GM19467 (cell line): ENCODE data around the gene FADS2.
A peak's percentile ranks its signal among the peaks of the same experiment; 100 is the strongest.
"Not testable (repeated sequence)": the region's sequence is repeated elsewhere in the genome, so short reads cannot be mapped to it uniquely, and the experiment has no call there.

Experiments used
- ATAC-seq: cut with Tn5 transposase; IDR thresholded peaks from one replicate; pipeline ENCODE4 v1.9.1; 2021; ENCODE audit warnings: mild to moderate bottlenecking, moderate library complexity; ENCODE audit not compliant: unreplicated experiment

The FADS2 gene

DNA sequence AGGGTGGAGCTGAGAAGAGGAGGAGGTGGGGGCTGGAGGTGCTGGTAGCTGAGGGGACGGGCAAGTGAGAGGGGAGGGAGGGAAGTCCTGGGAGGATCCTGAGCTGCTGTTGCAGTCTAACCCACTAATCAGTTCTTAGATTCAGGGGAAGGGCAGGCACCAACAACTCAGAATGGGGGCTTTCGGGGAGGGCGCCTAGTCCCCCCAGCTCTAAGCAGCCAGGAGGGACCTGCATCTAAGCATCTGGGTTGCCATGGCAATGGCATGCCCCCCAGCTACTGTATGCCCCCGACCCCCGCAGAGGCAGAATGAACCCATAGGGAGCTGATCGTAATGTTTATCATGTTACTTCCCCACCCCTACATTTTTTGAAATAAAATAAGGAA, 38.9 kb downstream of the FADS2 start:
- ATAC-seq, result no peak

DNA sequence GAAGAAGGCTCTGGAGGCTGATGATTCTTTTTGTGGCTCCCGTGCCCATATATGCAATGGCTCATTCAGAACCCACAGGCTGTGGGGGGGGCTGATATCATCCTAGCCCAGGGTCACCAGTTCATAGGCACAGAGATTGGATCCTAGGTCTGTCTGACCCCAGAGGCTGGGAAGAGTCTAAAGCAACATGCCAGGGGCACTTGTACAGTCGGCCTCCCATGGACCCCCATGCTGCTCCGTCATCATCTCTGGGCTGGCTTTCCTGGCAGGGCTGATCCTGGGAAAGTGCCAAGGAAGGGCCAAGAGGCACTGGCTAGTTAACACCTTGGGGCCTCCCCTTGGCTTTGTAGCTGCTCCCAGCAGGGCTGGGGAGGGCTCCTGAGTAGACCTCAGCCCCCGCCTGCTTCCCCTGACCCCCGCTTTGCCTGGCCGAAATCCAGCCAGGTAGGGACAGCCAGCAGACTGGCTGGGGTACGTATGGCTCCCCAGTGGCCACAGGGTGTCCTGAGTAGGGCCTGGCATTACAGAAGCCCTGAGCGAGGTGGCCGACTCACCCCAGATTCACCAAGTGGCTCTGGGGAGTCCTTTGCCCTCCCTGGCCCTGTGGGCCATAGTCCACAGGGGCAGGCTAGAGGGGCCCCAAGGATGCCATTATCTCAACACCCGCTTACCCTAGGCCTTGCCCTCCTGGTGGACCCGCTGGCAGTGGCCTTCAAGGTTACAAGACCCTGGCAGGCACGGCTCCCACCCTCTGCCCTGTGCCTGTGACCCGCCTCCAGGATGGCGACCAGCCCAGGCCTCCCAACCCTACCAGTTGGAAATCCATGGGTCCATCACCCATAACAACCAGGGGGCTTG, 40.7 kb downstream of the FADS2 start:
- ATAC-seq, result no peak

DNA sequence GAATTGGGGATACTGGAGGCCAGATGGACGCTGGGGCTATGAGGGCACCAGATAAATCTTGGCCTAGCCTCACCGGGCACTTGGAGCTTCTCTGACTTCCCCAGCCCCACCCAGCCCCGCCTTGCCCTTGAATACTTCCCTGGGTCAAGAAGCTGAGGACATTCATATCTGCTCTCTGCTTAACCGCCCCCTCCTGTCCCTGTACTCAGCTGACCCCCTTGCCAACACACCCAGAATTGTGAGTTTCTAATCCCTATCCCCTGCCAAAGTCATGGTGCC, 41.3 kb downstream of the FADS2 start:
- no peak for ATAC-seq

GRCh38 chr11:61869708-61870451, 41.8 kb downstream of the FADS2 start:
- ATAC-seq, result no peak

DNA sequence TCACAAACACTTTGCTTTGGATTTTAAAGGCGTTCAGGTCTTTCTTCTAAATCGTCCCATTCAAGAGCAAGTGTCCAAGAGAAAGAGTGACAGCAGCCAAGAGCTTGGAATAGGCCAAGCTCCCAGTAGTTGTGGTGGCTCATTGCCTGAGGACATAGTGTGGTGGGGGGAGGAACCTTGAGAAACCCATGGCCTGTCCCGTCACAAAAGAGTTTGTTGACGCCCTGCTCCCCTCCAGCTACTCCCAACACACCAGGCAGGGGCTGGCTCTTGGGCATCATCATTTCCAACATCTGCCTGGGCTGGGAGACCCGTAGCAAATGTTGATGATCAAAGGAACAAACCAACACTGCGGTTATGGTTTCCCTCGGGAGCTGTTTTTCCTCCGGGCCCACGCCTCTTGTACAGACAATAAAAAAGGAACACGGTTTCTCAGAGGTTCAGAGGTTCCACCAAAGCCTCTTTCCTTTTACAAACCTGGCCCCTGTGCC, 42.5 kb downstream of the FADS2 start:
- no peak for ATAC-seq

GRCh38 chr11:61871158-61871597, 43.1 kb downstream of the FADS2 start:
- ATAC-seq, result peak; percentile 67

GRCh38 chr11:61872935-61873565, 45.0 kb downstream of the FADS2 start:
- ATAC-seq, result no peak

DNA sequence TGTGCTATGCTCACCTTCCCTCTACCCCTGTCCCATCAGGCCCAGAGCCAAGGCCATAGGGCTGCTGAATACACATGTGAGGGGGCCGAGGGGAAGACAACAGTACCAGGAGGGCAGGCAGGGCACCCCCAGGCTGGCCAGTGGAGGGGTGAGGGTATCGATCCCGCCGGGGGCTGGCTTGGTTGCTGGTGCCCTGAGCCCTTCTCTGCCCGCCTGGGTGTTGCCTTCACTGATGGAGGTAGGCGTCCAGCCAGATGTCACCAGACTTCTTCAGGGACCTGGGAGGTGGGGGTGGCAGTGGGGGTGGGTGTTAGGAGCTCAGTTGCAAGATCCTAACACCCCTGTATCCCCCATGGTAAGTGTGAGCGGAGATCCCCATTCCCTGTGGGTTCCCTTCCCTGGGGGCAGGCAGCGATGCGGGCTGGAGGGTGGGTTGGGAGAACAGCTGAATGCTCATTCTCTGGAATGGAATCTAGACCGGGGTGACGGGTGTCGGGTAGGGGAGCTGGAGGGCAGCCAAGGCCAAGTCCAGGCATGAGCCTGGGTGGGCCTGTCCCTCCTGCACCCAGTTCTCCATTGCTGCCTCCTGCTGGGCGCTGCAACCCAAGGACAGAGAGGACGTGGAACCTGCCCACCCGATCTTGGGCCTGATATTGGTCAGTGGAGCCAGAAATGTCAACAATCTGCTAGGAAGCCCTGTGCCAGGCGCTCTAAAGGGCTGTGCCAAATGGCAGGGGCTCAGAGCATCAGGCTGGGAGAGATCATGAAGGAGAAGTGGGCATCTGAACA, 45.7 kb downstream of the FADS2 start:
- ATAC-seq, result no peak

DNA sequence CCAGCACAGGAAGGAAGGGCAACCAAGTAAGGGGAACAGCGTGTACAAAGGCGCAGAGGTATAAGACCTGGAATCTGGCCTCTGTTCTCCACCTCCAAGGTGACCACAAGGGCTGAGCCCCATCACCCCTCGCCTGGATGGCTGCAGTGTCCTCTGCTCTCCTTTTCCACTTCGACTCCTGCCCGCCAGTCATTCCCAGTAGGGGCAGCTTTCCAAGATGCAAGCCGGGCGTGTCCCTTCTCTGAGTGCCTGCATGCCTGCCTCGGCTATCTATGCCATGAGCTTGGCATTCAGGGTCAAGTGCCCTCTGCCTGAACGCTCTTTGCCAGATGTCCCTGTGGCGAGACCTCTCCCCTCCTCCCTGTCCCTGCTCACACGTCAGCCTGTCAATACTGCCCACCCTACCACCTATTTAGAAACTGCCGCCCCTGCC, 46.3 kb downstream of the FADS2 start:
- ATAC-seq, result no peak

- no peak for ATAC-seq
Observed at GRCh38 chr11:61874853-61875252, 46.8 kb downstream of the FADS2 start.

DNA sequence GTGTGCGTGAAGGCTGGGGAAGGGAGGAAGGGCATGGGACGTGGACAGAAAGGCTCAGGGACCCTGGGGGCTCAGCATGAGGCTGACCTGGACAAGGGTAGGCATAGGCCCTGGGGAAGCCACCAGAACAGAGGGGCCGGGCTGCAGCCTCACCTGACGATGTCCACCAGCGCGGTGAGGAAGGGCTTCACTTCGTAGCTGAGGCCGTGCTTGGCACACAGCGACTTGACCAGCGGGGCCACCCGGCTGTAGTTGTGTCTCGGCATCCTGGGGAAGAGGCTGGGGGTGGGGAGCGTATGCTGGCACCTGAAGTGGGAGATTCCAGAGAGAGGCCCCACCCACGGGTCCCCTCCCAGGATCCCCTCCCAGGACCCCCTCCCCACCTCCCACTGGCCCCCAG, 47.6 kb downstream of the FADS2 start:
- ATAC-seq, result no peak

GRCh38 chr11:61879152-61879551, 51.1 kb downstream of the FADS2 start:
- ATAC-seq, result no peak

DNA sequence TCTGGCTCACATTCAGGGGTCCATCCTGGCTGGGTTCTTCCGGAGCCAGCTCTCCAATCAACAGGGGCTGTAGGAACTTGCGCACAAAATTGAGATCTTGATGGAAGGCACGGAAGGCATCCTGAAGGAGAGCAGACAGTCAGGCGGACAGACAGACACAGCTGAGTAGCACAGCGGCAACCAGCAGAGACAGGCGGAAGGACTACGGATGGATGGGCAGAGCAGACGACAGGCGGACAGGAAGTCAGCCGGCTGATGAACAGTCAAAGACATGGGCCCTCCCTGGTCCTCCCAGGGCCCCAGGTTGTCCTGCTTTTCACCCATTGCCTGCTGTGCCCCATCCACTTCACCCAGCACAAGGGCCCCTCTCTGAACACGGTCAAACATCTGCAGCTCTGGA, 51.9 kb downstream of the FADS2 start:
- ATAC-seq, result no peak

- no peak for ATAC-seq
Observed at GRCh38 chr11:61880454-61880853, 52.4 kb downstream of the FADS2 start.

DNA sequence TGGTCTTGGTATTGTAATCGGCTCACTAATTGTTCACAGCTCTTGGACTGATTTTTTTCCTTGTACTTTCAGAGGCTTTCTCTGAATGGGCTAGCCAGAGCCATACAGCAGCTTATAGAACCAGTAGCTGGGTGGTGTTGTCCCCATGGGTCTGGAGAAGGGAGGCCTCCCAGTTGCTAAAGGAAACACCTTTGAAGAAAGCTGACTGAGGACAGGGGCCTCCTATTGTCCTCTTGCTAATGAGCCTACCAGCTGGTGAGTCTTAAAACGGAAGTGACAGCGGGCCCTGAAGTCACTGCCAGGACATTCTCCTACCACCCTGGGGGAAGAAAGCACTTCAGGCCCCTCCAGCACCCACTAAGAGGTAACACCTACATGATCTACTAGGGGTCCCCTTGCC, 53.3 kb downstream of the FADS2 start:
- no peak for ATAC-seq

DNA sequence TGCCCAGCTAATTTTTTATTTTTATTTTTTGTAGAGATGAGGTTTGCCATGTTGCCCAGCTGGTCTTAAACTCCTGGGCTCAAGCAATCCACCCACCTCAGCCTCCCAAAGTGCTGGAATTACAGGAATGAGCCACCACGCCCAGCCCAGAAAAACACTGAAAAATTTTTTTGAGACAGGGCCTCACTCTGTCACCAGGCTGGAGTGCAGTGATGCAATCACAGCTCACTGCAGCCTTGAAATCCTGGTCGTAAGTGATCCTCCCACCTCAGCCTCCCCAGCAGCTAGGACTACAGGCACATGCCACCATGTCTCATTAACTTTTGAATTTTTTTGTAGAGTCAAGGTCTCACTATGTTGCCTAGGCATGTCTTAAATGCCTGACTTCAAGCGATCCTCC, 54.2 kb downstream of the FADS2 start:
- not testable (repeated sequence) for ATAC-seq

DNA sequence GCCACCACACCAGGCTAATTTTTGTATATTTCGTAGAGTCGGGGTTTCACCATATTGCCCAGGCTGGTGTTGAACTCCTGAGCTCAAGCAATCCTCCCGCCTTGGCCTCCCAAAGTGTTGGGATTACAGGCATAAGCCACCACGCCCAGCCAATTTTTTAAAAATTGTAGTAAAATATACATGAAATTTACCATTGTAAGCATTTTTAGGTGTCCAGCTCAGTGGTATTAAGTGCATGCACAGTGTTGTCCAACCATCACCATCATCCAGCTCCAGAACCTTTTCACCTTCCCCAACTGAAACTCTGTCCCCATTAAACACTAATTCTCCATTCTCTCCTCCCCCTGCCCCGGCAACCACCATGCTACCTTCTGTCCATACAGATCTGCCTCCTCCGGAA, 54.8 kb downstream of the FADS2 start:
- no peak for ATAC-seq

DNA sequence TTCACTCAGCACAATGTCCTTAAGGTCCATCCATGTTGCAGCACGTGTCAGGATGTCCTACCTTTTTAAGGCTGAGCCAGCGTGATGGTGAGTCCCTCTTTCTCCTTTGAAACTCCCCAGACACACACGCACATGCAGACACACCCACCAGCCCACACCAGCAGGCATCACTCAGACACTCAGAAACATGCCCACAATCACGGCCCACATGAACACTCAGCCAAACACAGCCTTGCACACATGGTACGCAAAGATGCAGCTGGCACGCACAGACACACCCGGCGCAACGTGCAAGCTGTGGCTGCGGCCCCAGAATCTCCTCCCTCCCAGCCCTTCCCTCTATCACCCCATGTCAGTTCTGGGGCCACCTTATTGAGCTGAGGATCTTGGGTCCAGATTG, 55.2 kb downstream of the FADS2 start:
- ATAC-seq, result no peak

DNA sequence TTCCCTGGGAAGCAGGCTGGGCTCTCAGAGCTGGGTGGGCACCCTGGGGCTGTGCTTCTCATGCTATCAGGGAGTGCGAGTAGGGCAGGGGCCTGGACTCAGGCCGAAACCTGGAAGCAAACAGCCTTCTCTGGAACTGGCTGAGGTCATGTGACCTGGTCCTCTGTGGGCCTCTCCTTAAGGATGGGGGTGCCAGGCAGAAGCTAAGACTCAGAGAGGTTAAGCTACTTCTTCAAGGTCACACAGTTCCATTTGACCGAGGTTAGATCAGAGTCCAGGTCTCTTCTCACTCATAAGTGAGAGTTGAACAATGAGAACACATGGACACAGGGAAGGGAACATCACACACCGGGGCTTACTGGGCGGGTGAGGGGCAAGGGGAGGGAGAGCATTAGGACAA, 55.8 kb downstream of the FADS2 start:
- no peak for ATAC-seq

DNA sequence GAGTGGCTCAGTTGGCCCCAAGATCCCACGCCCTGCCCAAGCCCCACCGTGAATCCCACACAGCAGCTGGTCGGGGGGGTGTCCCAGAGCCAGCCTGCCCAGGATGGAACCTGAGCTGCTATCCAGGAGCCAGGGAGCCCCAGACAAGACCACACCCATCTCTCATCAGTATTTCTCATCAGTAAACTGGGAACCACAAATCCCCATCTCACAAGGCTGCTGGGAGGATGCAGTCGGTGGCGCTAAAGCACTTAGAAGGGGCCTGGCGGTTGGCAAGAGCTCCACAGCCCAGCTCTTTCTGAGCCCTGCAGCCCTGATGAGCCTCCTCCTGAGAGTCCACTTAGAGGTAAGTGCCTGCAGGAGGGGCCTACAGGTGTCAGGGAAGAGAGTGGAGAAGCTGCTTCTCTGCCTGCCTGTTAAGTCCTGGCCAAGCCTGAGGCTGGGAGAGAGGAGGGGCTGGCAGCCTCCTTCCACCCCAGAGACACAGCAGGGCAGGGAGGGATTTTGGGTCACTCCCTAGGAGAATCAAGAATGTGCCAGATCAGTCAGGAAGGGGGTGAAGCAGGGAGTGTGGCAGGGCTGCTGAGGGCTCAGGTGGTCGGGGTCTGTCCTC, 57.2 kb downstream of the FADS2 start:
- ATAC-seq, result no peak
